RWPE1 (cell line): ENCODE data around the gene CYBC1.
"Not testable (repeated sequence)": the region's sequence is repeated elsewhere in the genome, so short reads cannot be mapped to it uniquely, and the experiment has no call there.

ENCODE experiments used
- CTCF ChIA-PET: fragments of 350-600 bp; sonication (Branson Sonifier 250); formaldehyde crosslinking; extraction: SDS; loops from one replicate; lab custom pipeline; 2021; lab: Yijun Ruan, JAX
- POLR2A ChIA-PET: fragments of 400-600 bp; formaldehyde crosslinking; extraction: SDS; loops from one replicate; lab custom pipeline; 2020; ENCODE audit warnings: antibody characterized with exemption; ENCODE audit not compliant: low non-redundant PET; lab: Yijun Ruan, JAX
- DNase-seq: peaks from one replicate; pipeline ENCODE4 v3.0.0; 2012; ENCODE audit warnings: low spot score
- H3K27ac ChIP-seq: fragments of 450-650 bp; 2 replicates; pipeline ENCODE4 v1.5.1; 2017
- CTCF ChIP-seq: fragments of 450-650 bp; conservative IDR thresholded peaks from 2 replicates; pipeline ENCODE4 v1.5.1; 2017; ENCODE audit warnings: low read depth, mild to moderate bottlenecking

Gene CYBC1

GRCh38 chr17:82414548-82415281, 35.8 kb downstream of the CYBC1 start:
- peak; percentile 85 for DNase-seq
- TF ChIP-seq CTCF, result peak; percentile 72
- POLR2A ChIA-PET, result no interaction called here
- CTCF ChIA-PET, result interaction anchor here (1.8 kb wide), 1 partner anchor 49 kb away, joined by 9 read pairs; no protein-coding TSS in a partner anchor
- no peak overlapping the region for H3K27ac ChIP-seq

- ChIA-PET CTCF (interaction anchor here (0.6 to 0.7 kb wide), 2 partner anchors 74 to 141 kb away, joined by 3 read pairs; no protein-coding TSS in a partner anchor), POLR2A (interaction anchor here (0.5 kb wide), 1 partner anchor 60 kb away, joined by 6 read pairs; no protein-coding TSS in a partner anchor)
- TF ChIP-seq CTCF, result no peak
- no peak for DNase-seq
- H3K27ac ChIP-seq, result no peak overlapping the region
These were observed 37.7 kb downstream of the CYBC1 start for GRCh38 chr17:82412535-82413520.

GRCh38 chr17:82412081-82412480, 38.5 kb downstream of the CYBC1 start:
- H3K27ac ChIP-seq, DNase-seq, POLR2A ChIA-PET: not testable (repeated sequence)
- CTCF ChIA-PET, result interaction anchor here (0.6 kb wide), 1 partner anchor 73 kb away, joined by 3 read pairs; no protein-coding TSS in a partner anchor

- ChIA-PET CTCF (no interaction called here), POLR2A (no interaction called here)
- no peak overlapping the region; the same call in 1 of the 2 replicates for H3K27ac ChIP-seq
- TF ChIP-seq CTCF, result no peak
- no peak for DNase-seq
These were observed 39.0 kb downstream of the CYBC1 start for GRCh38 chr17:82411396-82412053.

- ChIA-PET CTCF (interaction anchor here (0.6 to 0.7 kb wide), 2 partner anchors 17 to 377 kb away, joined by 3 read pairs; no protein-coding TSS in a partner anchor), POLR2A (interaction anchor here (0.6 kb wide), 1 partner anchor 61 kb away, joined by 3 read pairs; no protein-coding TSS in a partner anchor)
- DNase-seq, result no peak
- H3K27ac ChIP-seq, result peak overlapping the region; percentile 7
- TF ChIP-seq CTCF, result no peak
These were observed 40.4 kb downstream of the CYBC1 start for GRCh38 chr17:82410014-82410716.

GRCh38 chr17:82408938-82409318, 41.6 kb downstream of the CYBC1 start:
- TF ChIP-seq CTCF, result no peak
- no peak overlapping the region for H3K27ac ChIP-seq
- no peak for DNase-seq
- ChIA-PET CTCF (interaction anchor here (0.7 kb wide), 1 partner anchor 19 kb away, joined by 4 read pairs; no protein-coding TSS in a partner anchor), POLR2A (no interaction called here)
